Uterus (tissue), 4 donors: ENCODE results near the gene RAB39B. TPM values are rescaled to one million over a fixed set of nuclear protein-coding genes. Genes with fewer than 3 reads are reported as not detected.

Source experiments
- DNase-seq, 2 donors: peaks; one replicate each; pipeline ENCODE4 v3.0.0-alpha.2; 2019 to 2020
- H3K27ac ChIP-seq, 2 donors: fragments of 200-600 bp; sonication (generic); 1 replicate in 1 of 2; 2 replicates in 1 of 2; pipeline ENCODE4 v1.5.1; 2016 to 2018
- H3K27me3 ChIP-seq, 2 donors: fragments of 200-600 bp; sonication (generic); one replicate each; pipeline ENCODE4 v1.5.1; 2018 to 2019; ENCODE audit warnings: control low read depth in 1 of 2
- H3K36me3 ChIP-seq, 2 donors: fragments of 200-600 bp; sonication (generic); one replicate each; pipeline ENCODE4 v1.5.1; 2019; ENCODE audit warnings: control low read depth in 1 of 2
- H3K4me1 ChIP-seq, 2 donors: fragments of 200-600 bp; sonication (generic); one replicate each; pipeline ENCODE4 v1.5.1; 2018 to 2019; ENCODE audit warnings: control low read depth in 1 of 2
- H3K4me3 ChIP-seq, 2 donors: fragments of 200-600 bp; sonication (generic); 1 replicate in 1 of 2; 2 replicates in 1 of 2; pipeline ENCODE4 v1.5.1; 2018 to 2019; ENCODE audit warnings: mild to moderate bottlenecking in 1 of 2
- H3K9me3 ChIP-seq, 2 donors: fragments of 200-600 bp; sonication (generic); one replicate each; pipeline ENCODE4 v1.5.1; 2019; ENCODE audit warnings: control low read depth in 1 of 2
- POLR2A ChIP-seq, 2 donors: fragments of 450-650 bp; IDR thresholded peaks; one replicate each; pipeline ENCODE4 v1.6.1; 2016; ENCODE audit warnings: antibody characterized with exemption in 2 of 2, mild to moderate bottlenecking in 1 of 2, moderate library complexity in 1 of 2
- intact Hi-C: fragments of 100-400 bp; cut with DNase I; formaldehyde crosslinking; loops from one replicate; pipeline ENCODE4 v1.15.1; 2023; ENCODE audit warnings: low total_unique reads
- total RNA-seq, 4 donors: library from RNA; depleted of rRNA in 3 of 4; stranded (reverse); fragments of >200 nt in 3 of 4; gene quantifications; one replicate each; pipeline versions ENCODE4 v1.1.0 to v1.2.4, GENCODE V29; 2014 to 2023
- TF ChIP-seq, protein P1 (sequence below), 4 experiments: fragments of 200-600 bp in 2 of 4; fragments of 450-650 bp in 2 of 4; sonication (generic) in 2 of 4; IDR thresholded peaks; one replicate each; pipeline ENCODE4 v1.5.1; 2016 to 2019; ENCODE audit warnings: antibody characterized with exemption in 4 of 4, mild to moderate bottlenecking in 2 of 4, moderate library complexity in 1 of 4
- donor health status: DM: yes; HTN: yes; CAD: no.

RAB39B gene
- total RNA-seq, 4 donors from 2014 or later, result 0.24 to 3.5 TPM; not detected in 2

DNA sequence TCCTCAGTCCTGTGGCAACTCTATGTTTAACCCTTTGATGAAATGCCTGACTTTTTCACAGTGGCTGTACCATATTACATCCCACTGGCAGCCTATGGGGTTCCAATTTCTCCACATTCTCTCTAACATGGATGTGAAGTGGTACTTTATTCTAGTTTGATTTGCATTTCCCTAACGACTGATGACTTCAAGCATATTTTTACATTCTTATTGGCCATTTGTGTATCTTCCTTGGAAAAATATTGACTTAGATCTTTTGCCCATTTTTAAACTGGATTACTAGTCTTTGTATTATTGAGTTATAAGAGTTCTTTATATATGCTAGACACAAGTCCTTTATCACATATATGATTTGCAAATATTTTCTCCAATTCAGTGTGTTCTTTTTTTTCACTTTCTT is 2.1 kb upstream of the RAB39B start:
- Histone ChIP-seq H3K27me3 (no peaks in the 10 kb centered on the region), H3K27ac (no peak overlapping the region), H3K4me1 (no peaks in the 10 kb centered on the region), H3K9me3 (no peaks in the 10 kb centered on the region), H3K36me3 (no peaks in the 10 kb centered on the region), H3K4me3 (no peak overlapping the region)
- intact Hi-C loops, result no loop called here
- no peak for DNase-seq
- TF ChIP-seq POLR2A (IDR thresholded peaks at IDR 0.05), result no peak
- TF ChIP-seq, protein P1, sequence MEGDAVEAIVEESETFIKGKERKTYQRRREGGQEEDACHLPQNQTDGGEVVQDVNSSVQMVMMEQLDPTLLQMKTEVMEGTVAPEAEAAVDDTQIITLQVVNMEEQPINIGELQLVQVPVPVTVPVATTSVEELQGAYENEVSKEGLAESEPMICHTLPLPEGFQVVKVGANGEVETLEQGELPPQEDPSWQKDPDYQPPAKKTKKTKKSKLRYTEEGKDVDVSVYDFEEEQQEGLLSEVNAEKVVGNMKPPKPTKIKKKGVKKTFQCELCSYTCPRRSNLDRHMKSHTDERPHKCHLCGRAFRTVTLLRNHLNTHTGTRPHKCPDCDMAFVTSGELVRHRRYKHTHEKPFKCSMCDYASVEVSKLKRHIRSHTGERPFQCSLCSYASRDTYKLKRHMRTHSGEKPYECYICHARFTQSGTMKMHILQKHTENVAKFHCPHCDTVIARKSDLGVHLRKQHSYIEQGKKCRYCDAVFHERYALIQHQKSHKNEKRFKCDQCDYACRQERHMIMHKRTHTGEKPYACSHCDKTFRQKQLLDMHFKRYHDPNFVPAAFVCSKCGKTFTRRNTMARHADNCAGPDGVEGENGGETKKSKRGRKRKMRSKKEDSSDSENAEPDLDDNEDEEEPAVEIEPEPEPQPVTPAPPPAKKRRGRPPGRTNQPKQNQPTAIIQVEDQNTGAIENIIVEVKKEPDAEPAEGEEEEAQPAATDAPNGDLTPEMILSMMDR (IDR thresholded peaks at IDR 0.05), result no peak

DNA sequence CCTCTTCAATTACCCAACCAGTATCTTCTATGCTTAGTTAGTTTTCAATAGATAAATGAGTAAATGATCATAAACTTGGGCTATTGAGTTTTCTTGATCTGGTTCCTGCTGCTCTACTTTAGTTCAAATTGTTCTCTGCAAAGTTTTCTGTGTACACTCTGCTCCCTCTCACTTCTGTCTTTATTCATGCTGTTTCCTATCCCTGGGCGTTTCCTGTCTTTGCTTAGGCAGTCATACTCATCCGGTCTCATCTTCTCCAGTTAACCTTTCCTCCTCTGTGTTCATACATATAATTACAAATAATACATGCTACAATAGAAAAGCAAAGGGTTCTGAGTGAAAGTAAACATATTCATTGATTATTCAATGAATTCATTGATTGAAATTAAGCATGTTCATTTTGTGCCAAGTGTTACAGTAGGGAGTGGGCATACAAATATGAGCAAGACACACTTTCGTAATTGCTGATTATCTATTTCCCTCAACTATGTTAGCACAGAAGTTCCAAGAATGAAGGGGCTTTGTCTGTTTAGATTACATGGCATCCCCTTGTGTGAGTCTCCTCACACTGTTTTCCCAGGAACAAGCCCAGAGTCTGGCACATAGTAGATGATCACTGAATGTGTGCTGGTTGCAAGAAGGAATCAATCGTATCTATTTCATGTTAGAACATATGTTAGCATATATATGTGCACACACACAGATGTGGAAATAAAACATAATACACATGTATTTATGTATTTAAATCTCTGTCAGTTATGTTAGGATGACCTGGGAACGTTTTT is 1.1 kb downstream of the RAB39B start:
- H3K27me3 ChIP-seq, result no peaks in the 10 kb centered on the region
- H3K4me3 ChIP-seq, result no peak overlapping the region
- H3K9me3 ChIP-seq, result no peaks in the 10 kb centered on the region
- no peaks in the 10 kb centered on the region for H3K36me3 ChIP-seq
- H3K27ac ChIP-seq, result no peak overlapping the region
- intact Hi-C loops, result no loop called here
- no peak for TF ChIP-seq POLR2A (IDR thresholded peaks at IDR 0.05)
- TF ChIP-seq, protein P1 (IDR thresholded peaks at IDR 0.05), result no peak
- no peak for DNase-seq
- no peaks in the 10 kb centered on the region for H3K4me1 ChIP-seq

DNA sequence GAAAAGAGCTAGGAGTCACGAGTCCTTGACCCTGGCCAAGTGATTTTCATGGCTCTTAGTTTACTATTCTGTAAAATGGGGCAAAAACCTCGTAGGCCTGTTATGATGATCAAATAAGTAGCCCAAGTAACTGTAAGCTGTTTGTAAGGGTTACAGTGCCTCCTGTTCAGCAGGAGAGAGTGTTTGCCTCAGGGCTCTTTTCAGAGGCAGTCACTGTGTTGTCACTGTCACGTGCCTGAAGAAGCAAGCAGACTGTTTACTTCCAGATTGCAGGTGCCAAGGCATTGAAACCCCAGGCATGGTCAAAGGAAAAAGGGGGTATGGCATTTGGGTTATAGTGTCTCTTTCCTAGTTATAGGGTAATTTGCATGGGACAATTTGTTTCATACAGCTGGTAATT is 4.5 kb downstream of the RAB39B start:
- Histone ChIP-seq H3K36me3 (no peaks in the 10 kb centered on the region), H3K27ac (no peak overlapping the region), H3K4me3 (no peak overlapping the region), H3K4me1 (no peaks in the 10 kb centered on the region), H3K27me3 (no peaks in the 10 kb centered on the region), H3K9me3 (no peaks in the 10 kb centered on the region)
- no peak for TF ChIP-seq POLR2A (IDR thresholded peaks at IDR 0.05)
- TF ChIP-seq, protein P1 (IDR thresholded peaks at IDR 0.05), result no peak
- intact Hi-C loops, result no loop called here
- DNase-seq, result no peak

DNA sequence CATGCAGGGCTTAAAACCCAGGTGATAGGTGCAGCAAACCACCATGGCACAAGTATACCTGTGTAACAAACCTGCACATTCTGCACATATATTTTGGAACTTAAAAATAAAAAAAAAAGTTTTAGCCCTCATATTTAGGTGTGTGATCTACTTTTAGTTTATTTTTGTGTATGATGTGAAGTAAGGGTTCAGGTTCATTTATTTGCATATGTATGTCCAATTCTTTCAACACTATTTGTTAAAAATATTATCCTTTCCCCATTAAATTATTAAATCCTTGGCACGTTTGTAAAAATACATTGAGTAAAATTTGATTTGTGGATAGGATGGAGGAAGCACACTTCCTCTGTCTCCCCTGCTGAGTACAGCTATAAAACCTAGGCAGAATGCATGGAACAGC is 12.9 kb downstream of the RAB39B start:
- Histone ChIP-seq H3K9me3 (no peaks in the 10 kb centered on the region), H3K27ac (no peak overlapping the region), H3K27me3 (no peaks in the 10 kb centered on the region), H3K4me1 (no peaks in the 10 kb centered on the region), H3K4me3 (no peak overlapping the region), H3K36me3 (no peaks in the 10 kb centered on the region)
- TF ChIP-seq, protein P1 (IDR thresholded peaks at IDR 0.05), result no peak
- no peak for TF ChIP-seq POLR2A (IDR thresholded peaks at IDR 0.05)
- DNase-seq, result no peak
- intact Hi-C loops, result no loop called here

DNA sequence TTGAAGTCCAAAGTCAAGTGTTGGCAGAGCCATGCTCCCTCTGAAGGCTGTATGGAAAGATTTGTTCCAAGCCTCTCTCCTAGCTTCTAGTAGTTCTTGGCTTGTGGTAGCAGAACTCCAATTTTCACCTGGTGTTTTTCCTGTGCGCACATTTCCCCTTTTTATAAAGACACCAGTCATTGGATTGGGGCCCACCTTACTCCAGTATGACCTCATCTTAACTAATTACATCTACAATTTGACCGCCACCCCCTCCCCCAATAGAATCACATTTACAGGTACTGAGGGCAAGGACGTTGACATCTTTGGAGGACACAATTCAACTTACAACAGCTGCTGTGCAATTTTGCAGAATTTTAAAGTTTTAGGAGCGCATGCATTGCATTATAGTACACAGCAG is 16.8 kb downstream of the RAB39B start:
- H3K27me3 ChIP-seq, result no peaks in the 10 kb centered on the region
- intact Hi-C loops, result no loop called here
- no peaks in the 10 kb centered on the region for H3K4me1 ChIP-seq
- no peak for DNase-seq
- H3K36me3 ChIP-seq, result no peaks in the 10 kb centered on the region
- H3K4me3 ChIP-seq, result no peak overlapping the region
- H3K9me3 ChIP-seq, result no peaks in the 10 kb centered on the region
- H3K27ac ChIP-seq, result no peak overlapping the region
- TF ChIP-seq POLR2A (IDR thresholded peaks at IDR 0.05), result no peak
- TF ChIP-seq, protein P1 (IDR thresholded peaks at IDR 0.05), result no peak
